Inferior parietal cortex (tissue), 1 donor: ENCODE results near the gene OR2T8.

Experiments used
- DNase-seq: peaks from one replicate; pipeline ENCODE4 v3.0.0-alpha.2; 2016; ENCODE audit errors: extremely low spot score

OR2T8 gene

GRCh38 chr1:247961791-247962190 lies 41.7 kb downstream of the OR2T8 start:
- DNase-seq = no peak

GRCh38 chr1:247962911-247963588 lies 43.0 kb downstream of the OR2T8 start:
- DNase-seq = no peak

GRCh38 chr1:247964933-247965332 lies 44.9 kb downstream of the OR2T8 start, which contains the start of gene OR2AK2:
Gene OR2AK2, plus strand, starts transcription at chr1:247965233. Its CDS starts 144 bp downstream, at chr1:247965377.
- no peak for DNase-seq

- no peak for DNase-seq
These were observed 46.6 kb downstream of the OR2T8 start for GRCh38 chr1:247966532-247967204.
